CD4-positive, alpha-beta T cell treated with Interleukin-6 for 4 hours (primary cell): ENCODE data around the gene PLCB1.

ENCODE experiments used
- DNase-seq: peaks from one replicate; pipeline ENCODE4 v3.0.0-alpha.2; 2020; ENCODE audit warnings: mixed read lengths

PLCB1 gene

DNA sequence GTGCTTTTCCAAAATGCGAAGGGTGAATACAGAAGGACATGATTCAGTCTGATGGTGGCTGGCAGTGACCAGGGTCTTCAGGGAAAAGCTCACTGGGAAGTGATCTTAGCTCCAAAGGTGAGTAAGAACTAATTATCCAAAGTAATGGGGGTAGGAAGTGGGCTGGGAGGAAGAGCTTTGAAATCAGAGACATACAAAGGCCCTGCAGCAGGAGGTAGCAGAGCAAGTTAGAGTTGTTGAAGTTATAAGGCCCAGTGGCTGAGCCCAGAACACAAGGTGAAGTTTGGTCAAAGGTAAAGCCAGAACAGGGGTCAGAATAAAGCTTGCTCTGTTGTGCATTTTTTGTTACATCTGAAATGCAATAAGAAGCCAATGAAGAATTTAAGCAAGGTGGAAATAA lies 81.2 kb downstream of the PLCB1 start:
- no peak for DNase-seq

- DNase-seq: no peak
Measured at GRCh38 chr20:8213831-8214587, 81.9 kb downstream of the PLCB1 start.

DNA sequence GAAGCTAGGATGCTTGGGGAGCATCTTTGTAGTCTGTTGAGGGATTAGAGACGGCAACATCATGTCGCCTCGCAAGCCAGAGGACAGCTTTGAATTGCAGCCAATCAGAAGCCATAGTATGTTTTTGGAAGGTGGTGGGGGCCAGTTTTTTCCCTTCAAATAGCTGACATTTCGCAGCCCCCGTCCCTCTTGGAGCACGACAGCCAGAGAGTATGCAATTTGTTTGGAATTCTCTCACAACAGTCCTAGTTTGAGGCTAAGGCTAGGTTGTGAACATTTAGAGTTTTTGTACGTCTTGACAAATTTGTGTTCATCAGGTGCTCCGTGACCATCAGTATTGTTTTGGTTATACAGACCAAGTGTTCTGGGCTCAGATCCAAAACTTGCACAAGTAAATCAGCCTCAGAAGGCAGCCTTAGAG lies 83.3 kb downstream of the PLCB1 start:
- no peak for DNase-seq

- DNase-seq: no peak
Measured at GRCh38 chr20:8216375-8217200, 84.5 kb downstream of the PLCB1 start.

GRCh38 chr20:8218861-8219260 lies 86.8 kb downstream of the PLCB1 start:
- DNase-seq: no peak

GRCh38 chr20:8219403-8219802 lies 87.3 kb downstream of the PLCB1 start:
- DNase-seq: no peak

DNA sequence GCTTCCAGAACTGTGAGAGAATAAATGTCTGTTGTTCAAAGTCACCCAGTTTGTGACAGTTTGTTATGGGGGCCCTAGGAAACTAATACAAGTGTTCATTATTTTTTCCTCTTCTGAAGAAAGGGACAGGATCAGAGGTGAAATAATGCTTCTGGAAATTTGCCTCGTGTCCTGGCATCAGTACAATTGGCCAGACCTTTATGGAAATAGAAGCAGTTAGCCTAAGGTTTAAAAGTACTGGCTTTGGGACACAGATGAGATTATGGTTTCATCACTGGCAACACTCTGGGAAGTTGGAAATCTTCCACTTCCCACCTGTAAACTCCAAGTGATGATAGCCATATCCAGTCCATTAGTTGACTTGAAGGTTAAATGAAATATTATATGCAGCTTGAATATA lies 88.7 kb downstream of the PLCB1 start:
- DNase-seq: no peak

- no peak for DNase-seq
Measured at GRCh38 chr20:8221887-8222419, 89.9 kb downstream of the PLCB1 start.

GRCh38 chr20:8223091-8223870 lies 91.2 kb downstream of the PLCB1 start:
- DNase-seq: no peak

DNA sequence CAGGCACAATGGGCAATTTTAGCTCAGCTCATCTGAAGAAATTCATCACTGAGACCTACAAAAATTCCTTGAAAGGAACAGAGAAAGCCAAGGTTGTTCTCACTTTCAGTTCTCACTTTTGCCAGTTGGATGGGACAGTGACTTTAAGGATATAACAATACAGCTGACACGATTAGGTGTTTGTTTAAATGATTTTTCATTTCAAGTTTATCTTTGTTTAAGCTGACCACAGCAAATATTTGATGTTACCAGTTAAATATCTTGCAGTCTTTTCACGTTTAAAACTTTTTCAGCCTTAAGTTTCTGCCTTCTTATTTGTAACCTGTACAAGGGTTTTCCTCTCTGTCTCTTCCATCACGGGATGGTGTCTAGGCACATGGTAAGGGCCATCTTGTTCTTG lies 93.6 kb downstream of the PLCB1 start:
- DNase-seq: no peak

GRCh38 chr20:8226106-8226505 lies 94.0 kb downstream of the PLCB1 start:
- no peak for DNase-seq

- DNase-seq: no peak
Measured at GRCh38 chr20:8227293-8227692, 95.2 kb downstream of the PLCB1 start.

DNA sequence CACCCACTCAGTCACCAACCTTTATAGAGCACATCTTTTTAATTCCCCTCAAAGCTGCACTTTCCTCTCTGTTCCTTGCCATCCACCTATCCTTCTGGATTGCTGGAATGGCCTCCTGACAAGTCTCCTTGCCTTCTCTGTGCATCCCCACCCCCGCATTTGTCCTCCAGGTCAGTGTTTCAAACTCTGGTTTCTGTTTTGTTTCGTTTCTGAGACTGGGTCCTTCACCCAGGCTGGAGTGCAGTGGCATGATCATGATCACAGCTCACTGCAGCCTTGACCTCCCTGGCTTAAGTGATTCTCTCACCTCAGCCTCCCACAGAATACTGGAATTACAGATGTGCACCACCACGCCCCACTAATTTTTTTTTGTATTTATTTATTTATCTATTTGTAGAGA lies 96.2 kb downstream of the PLCB1 start:
- DNase-seq: no peak

- no peak for DNase-seq
Measured at GRCh38 chr20:8229090-8229489, 97.0 kb downstream of the PLCB1 start.

DNA sequence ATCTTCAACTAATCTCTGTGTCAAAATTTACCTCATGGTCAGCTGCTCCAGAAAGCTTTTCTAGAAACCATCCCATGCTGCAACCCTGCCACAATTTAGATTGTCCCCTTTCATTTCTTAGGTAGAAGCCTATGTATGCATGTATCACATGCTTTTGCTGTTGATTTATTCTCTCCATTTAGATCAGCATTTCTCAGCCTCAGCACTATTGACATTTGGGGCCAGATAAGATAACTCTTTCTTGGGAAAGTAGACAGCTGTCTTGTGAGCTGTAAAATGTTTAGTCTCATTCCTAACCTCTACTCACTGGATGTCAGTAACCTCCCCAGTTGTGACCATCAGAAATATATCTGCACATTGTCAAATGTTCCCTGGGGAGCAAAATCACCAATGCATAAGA lies 99.0 kb downstream of the PLCB1 start:
- no peak for DNase-seq

- no peak for DNase-seq
Measured at GRCh38 chr20:8232332-8232731, 100.3 kb downstream of the PLCB1 start.

DNA sequence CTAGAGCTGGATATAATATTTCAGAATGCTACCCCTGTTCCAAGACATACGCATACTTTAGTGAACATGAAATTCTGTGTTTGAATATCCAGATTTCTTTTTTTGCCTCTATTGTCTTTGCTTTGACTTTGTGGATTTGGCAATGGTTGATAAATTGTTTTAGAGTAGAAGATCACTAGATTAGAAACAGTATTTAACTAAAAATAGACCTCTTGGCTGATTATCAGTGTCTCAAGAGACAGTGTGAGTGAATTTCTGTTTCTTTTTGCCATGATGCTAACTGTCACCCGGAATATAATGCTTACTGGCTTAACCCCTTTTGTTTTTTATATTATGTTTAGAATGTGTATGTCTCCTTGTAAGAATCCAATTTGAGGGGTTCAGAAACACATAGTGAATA lies 102.5 kb downstream of the PLCB1 start:
- DNase-seq: no peak

DNA sequence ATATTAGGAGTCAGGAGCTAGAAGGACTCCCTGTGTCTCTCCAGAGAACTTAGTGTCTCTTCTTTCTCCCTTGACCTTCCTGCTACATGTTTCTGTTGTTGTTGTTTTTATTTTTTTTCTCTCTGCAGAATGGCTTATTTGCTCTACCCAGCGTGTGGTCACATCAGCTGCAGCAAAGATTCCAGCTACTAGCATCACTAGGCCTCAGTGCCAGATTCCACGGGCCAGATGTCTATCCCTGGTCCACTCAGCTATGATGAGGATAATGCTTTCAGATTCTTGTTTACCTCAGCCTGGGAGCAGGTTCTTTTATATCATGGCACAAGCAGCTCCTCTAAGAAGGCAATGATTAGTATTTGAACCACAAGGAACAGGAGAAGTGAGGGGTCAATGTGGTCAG lies 110.0 kb downstream of the PLCB1 start:
- DNase-seq: no peak

DNA sequence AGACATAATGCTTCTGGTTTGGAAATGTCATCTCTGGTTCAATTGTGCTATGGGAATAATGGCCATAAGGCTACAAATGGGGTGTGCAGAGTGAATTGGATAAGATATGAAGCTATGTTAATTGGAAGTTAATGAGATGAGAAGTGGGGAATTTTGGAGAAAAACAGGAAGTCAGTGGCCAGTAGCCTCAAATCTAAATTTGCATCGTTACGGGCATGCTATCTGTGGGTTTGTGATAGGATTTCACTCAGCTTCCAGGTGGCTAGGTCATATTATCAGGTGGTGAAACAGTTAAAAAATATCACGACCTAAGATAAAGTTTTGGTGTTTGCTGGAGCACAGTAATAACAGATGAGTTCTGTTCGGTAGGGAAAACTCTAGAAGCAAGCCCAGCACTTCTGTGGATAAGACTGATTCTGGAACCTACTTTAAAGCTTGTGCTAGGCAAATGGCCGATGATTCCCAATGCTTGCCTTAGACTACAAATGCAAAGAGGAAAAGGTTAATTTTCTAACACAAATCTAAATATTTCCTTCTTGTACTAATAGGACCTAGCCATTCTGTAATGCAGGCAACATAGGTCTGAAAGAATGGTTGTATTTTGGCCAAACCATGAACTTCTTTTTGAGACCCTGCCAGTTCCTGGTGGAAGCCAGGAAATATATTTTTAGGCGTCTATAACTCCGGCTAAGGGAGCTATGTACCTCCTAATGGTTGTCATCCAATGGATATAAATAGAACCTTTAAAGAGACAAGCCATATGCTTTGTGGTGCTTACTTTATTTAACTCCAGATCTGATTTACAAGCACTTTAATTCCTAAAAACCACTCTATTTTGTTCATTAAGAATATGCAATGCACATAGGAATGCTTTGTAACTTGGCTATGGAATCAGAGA lies 111.0 kb downstream of the PLCB1 start:
- DNase-seq: no peak

GRCh38 chr20:8244637-8245036 lies 112.6 kb downstream of the PLCB1 start:
- DNase-seq: no peak

- DNase-seq: no peak
Measured at GRCh38 chr20:8246153-8246552, 114.1 kb downstream of the PLCB1 start.

- no peak for DNase-seq
Measured at GRCh38 chr20:8246716-8247115, 114.7 kb downstream of the PLCB1 start.
